B cell (primary cell): ENCODE measurements around the gene PTPRT. TPM values are rescaled to one million over a fixed set of nuclear protein-coding genes. Genes with fewer than 3 reads are reported as not detected.

Source experiments
- ATAC-seq: fragments of 200-7000 bp; cut with Tn5 transposase; one replicate; pipeline ENCODE4 v1.10.0; 2021; ENCODE audit warnings: low read depth, mild to moderate bottlenecking, moderate number of reproducible peaks, moderate library complexity
- CTCF ChIA-PET: fragments of 350-600 bp; sonication (Branson Sonifier 250); formaldehyde crosslinking; loops from one replicate; lab custom pipeline; 2021; ENCODE audit warnings: antibody characterized with exemption, inconsistent platforms; lab: Charles Lee
- POLR2A ChIA-PET: fragments of 350-600 bp; sonication (Branson Sonifier 250); formaldehyde crosslinking; loops from one replicate; lab custom pipeline; 2021; ENCODE audit warnings: antibody characterized with exemption; lab: Charles Lee
- DNase-seq: peaks from one replicate; pipeline ENCODE4 v3.0.0; 2013
- H2AFZ ChIP-seq: 2 replicates; pipeline ENCODE4 v1.6.1; 2012; ENCODE audit warnings: mild to moderate bottlenecking, low read depth, low read length; ENCODE audit not compliant: insufficient read depth, poor library complexity, severe bottlenecking
- H3K27ac ChIP-seq, 2 donors: 1 replicate in 1 of 2; 2 replicates in 1 of 2; pipeline ENCODE4 v1.5.1; 2012 to 2013; ENCODE audit warnings: low read length in 2 of 2, mild to moderate bottlenecking in 2 of 2, moderate library complexity in 1 of 2
- H3K27me3 ChIP-seq, 4 experiments: fragments of 200-600 bp in 1 of 4; sonication (generic) in 1 of 4; replicated peaks in 1 of 4; 1 replicate in 2 of 4; 2 replicates in 2 of 4; pipeline versions ENCODE4 v1.6.1 to v1.7.0; 2013 to 2016; ENCODE audit warnings: low read length in 3 of 4, mild to moderate bottlenecking in 2 of 4, mixed read lengths in 1 of 4, moderate library complexity in 1 of 4; ENCODE audit not compliant: insufficient read depth in 4 of 4, control insufficient read depth in 3 of 4; ENCODE audit errors: control extremely low read depth in 1 of 4
- H3K36me3 ChIP-seq, 2 experiments: replicated peaks in 1 of 2; 1 replicate in 1 of 2; 2 replicates in 1 of 2; pipeline versions ENCODE4 v1.6.1 to v1.7.1; 2013; ENCODE audit warnings: low read length in 1 of 2; ENCODE audit not compliant: insufficient read depth in 2 of 2, control insufficient read depth in 1 of 2; ENCODE audit errors: control extremely low read depth in 1 of 2, extremely low read depth in 1 of 2
- H3K4me1 ChIP-seq, 2 donors: fragments of 200-600 bp in 1 of 2; sonication (generic) in 1 of 2; 1 replicate in 1 of 2; 2 replicates in 1 of 2; pipeline versions ENCODE4 v1.5.1 to v1.6.1; 2013 to 2017; ENCODE audit warnings: low read length in 2 of 2; ENCODE audit not compliant: control insufficient read depth in 2 of 2, insufficient read depth in 2 of 2
- H3K4me2 ChIP-seq: replicated peaks from 2 replicates; pipeline ENCODE3; 2012; ENCODE audit warnings: mild to moderate bottlenecking, low read depth, low read length; ENCODE audit not compliant: poor library complexity, severe bottlenecking
- H3K4me3 ChIP-seq, 5 experiments: fragments of 200-600 bp in 1 of 5; sonication (generic) in 1 of 5; 1 replicate in 3 of 5; 2 replicates in 2 of 5; pipeline versions ENCODE4 v1.5.1 to v1.7.0; 2011 to 2016; ENCODE audit warnings: low read length in 4 of 5, mild to moderate bottlenecking in 4 of 5, low read depth in 2 of 5, control low read depth in 1 of 5, moderate library complexity in 1 of 5; ENCODE audit not compliant: insufficient read depth in 1 of 5; ENCODE audit errors: control extremely low read depth in 1 of 5, extremely low read depth in 1 of 5
- H3K79me2 ChIP-seq: fragments of 200-600 bp; sonication (generic); one replicate; pipeline ENCODE4 v1.6.0; 2016; ENCODE audit warnings: low read length; ENCODE audit not compliant: control insufficient read depth, insufficient read depth
- H3K9ac ChIP-seq: fragments of 200-600 bp; sonication (generic); 2 replicates; pipeline ENCODE4 v1.6.1; 2017; ENCODE audit warnings: mild to moderate bottlenecking, low read length, moderate library complexity
- H3K9me3 ChIP-seq, 3 donors: one replicate each; pipeline versions ENCODE4 v1.6.1 to v1.7.1; 2013; ENCODE audit warnings: low read length in 2 of 3; ENCODE audit not compliant: control insufficient read depth in 2 of 3, insufficient read depth in 1 of 3; ENCODE audit errors: control extremely low read depth in 1 of 3
- H4K20me1 ChIP-seq: 2 replicates; pipeline ENCODE4 v1.6.0; 2012; ENCODE audit warnings: mild to moderate bottlenecking, low read length; ENCODE audit not compliant: insufficient read depth, control insufficient read depth, poor library complexity, severe bottlenecking
- H3K27ac Mint-ChIP-seq: one replicate; pipeline ENCODE4 v1.8.0; 2021; ENCODE audit warnings: mixed read lengths
- H3K27me3 Mint-ChIP-seq: one replicate; pipeline ENCODE4 v1.8.0; 2021; ENCODE audit warnings: mixed read lengths
- H3K4me1 Mint-ChIP-seq: one replicate; pipeline ENCODE4 v1.8.0; 2021; ENCODE audit warnings: mixed read lengths
- H3K4me3 Mint-ChIP-seq: one replicate; pipeline ENCODE4 v1.8.0; 2021; ENCODE audit warnings: mixed read lengths
- H3K9me3 Mint-ChIP-seq: one replicate; pipeline ENCODE4 v1.8.0; 2022; ENCODE audit warnings: mixed read lengths; ENCODE audit not compliant: insufficient read depth
- EZH2 ChIP-seq: IDR thresholded peaks from 2 replicates; pipeline ENCODE4 v1.6.1; 2012; ENCODE audit warnings: borderline replicate concordance, low read depth, mild to moderate bottlenecking, moderate library complexity, low read length; ENCODE audit not compliant: insufficient read depth, poor library complexity, severe bottlenecking
- WGBS: methylation state at CpG from one replicate; pipeline ENCODE4 v1.1.5; 2013; ENCODE audit warnings: missing lambda C conversion rate; ENCODE audit not compliant: insufficient coverage; 5-methylcytosine and 5-hydroxymethylcytosine counted together
- intact Hi-C: fragments of 100-400 bp; cut with micrococcal nuclease; formaldehyde crosslinking; loops from one replicate; pipeline ENCODE4 v1.10.0; 2022
- polyA plus RNA-seq: library from polyadenylated mRNA; depleted of rRNA; stranded (reverse); fragments of >200 nt; gene quantifications from 2 replicates; pipeline ENCODE4 v1.2.3, GENCODE V29; 2012
- total RNA-seq, 2 donors: library from RNA; stranded (reverse); fragments of 120-200 nt in 1 of 2; gene quantifications; 1 replicate in 1 of 2; 2 replicates in 1 of 2; pipeline versions ENCODE4 v1.2.3 to v1.2.4, GENCODE V29; 2013 to 2022
- TF ChIP-seq, protein P1 (sequence below): fragments of 200-600 bp; IDR thresholded peaks from one replicate; pipeline ENCODE4 v1.8.0; 2022; ENCODE audit warnings: antibody characterized with exemption, mild to moderate bottlenecking

The PTPRT gene
- total and polyA plus RNA-seq, 2 donors (not counting 1 experiment from before 2014, with no cell fraction given): not detected

DNA sequence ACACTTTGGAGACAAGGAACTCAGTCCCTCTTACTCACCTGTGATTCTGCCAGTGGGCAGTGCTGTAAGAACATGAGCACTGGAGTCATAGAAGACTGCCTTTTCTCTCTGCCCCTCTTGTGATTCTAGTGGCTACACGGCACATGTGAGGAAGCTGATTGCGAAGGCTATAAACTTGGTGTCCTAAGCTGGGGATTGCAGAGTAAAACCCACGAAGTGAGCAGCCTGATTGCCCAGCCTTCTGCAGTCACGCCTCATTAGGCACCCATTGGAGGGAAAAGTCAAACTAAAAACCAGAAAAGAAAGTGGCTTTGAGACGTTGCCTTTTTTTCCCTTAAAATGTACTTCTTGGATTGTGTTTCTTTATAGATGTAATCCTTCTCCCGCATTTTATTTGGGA lies 823.1 kb downstream of the PTPRT start:
- intact Hi-C loops: no loop called here
- Mint-ChIP-seq H3K4me1 (no peaks in the 10 kb centered on the region), H3K27me3 (peaks cover 3% of the 10 kb centered on the region), H3K27ac (no peak overlapping the region), H3K9me3 (no peaks in the 10 kb centered on the region), H3K4me3 (no peak overlapping the region)
- Histone ChIP-seq H2AFZ (no peak overlapping the region), H3K9ac (no peak overlapping the region), H3K79me2 (no peaks in the 10 kb centered on the region), H3K9me3 (no peaks in the 10 kb centered on the region), H3K4me3 (no peak overlapping the region), H3K4me1 (no peaks in the 10 kb centered on the region), H3K36me3 (no peaks in the 10 kb centered on the region), H3K4me2 (no peak overlapping the region), H4K20me1 (no peaks in the 10 kb centered on the region), H3K27me3 (no peaks in the 10 kb centered on the region), H3K27ac (no peak overlapping the region)
- POLR2A ChIA-PET: no interaction called here
- 85% methylated on average over 4 of the region's 6 CpGs for WGBS
- no peak for DNase-seq
- no peak for ATAC-seq
- CTCF ChIA-PET: no interaction called here
- TF ChIP-seq, protein P1, sequence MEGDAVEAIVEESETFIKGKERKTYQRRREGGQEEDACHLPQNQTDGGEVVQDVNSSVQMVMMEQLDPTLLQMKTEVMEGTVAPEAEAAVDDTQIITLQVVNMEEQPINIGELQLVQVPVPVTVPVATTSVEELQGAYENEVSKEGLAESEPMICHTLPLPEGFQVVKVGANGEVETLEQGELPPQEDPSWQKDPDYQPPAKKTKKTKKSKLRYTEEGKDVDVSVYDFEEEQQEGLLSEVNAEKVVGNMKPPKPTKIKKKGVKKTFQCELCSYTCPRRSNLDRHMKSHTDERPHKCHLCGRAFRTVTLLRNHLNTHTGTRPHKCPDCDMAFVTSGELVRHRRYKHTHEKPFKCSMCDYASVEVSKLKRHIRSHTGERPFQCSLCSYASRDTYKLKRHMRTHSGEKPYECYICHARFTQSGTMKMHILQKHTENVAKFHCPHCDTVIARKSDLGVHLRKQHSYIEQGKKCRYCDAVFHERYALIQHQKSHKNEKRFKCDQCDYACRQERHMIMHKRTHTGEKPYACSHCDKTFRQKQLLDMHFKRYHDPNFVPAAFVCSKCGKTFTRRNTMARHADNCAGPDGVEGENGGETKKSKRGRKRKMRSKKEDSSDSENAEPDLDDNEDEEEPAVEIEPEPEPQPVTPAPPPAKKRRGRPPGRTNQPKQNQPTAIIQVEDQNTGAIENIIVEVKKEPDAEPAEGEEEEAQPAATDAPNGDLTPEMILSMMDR: no peak
- TF ChIP-seq EZH2: no peak

- H3K4me3 Mint-ChIP-seq: no peak overlapping the region
- TF ChIP-seq EZH2: no peak
- TF ChIP-seq, protein P1: no peak
- Histone ChIP-seq H3K4me3 (no peak overlapping the region), H3K9me3 (peaks cover 0 to 3% (median 0%) of the 10 kb centered on the region in 3 donors), H3K79me2 (no peaks in the 10 kb centered on the region), H2AFZ (no peak overlapping the region), H4K20me1 (no peaks in the 10 kb centered on the region), H3K27me3 (no peaks in the 10 kb centered on the region), H3K27ac (no peak overlapping the region), H3K9ac (no peak overlapping the region), H3K4me1 (no peaks in the 10 kb centered on the region), H3K36me3 (no peaks in the 10 kb centered on the region), H3K4me2 (no peak overlapping the region)
- intact Hi-C loops: no loop called here
- H3K9me3 Mint-ChIP-seq: no peaks in the 10 kb centered on the region
- 86% methylated on average over 1 of the region's 2 CpGs for WGBS
- ATAC-seq (no peak), DNase-seq (no peak)
- H3K27ac Mint-ChIP-seq: no peak overlapping the region
- H3K27me3 Mint-ChIP-seq: peaks cover 3% of the 10 kb centered on the region
- POLR2A ChIA-PET: no interaction called here
- CTCF ChIA-PET: no interaction called here
- no peaks in the 10 kb centered on the region for H3K4me1 Mint-ChIP-seq
Measured at GRCh38 chr20:42364446-42364845, 825.3 kb downstream of the PTPRT start.
